ENCODE results near the gene TEX38.
"Not testable (repeated sequence)": the region's sequence is repeated elsewhere in the genome, so short reads cannot be mapped to it uniquely, and the experiment has no call there.

Gene TEX38

GRCh38 chr1:46687093-46687659 is 15.5 kb downstream of the TEX38 start:
- in situ Hi-C loops (cut with MboI; ENCODE audit: low sequenced_read_pairs) = no loop called here

GRCh38 chr1:46687921-46688509 is 16.4 kb downstream of the TEX38 start:
- in situ Hi-C loops (cut with MboI; ENCODE audit: low sequenced_read_pairs) = no loop called here

- in situ Hi-C loops (cut with MboI; ENCODE audit: low sequenced_read_pairs) = no loop called here
These were observed 17.7 kb downstream of the TEX38 start for GRCh38 chr1:46689356-46689755.

GRCh38 chr1:46689897-46690296 is 18.2 kb downstream of the TEX38 start:
- in situ Hi-C loops (cut with MboI; ENCODE audit: low sequenced_read_pairs) = no loop called here

GRCh38 chr1:46690931-46691421 is 19.3 kb downstream of the TEX38 start:
- in situ Hi-C loops (cut with MboI; ENCODE audit: low sequenced_read_pairs) = no loop called here

GRCh38 chr1:46691997-46692790 is 20.5 kb downstream of the TEX38 start:
- in situ Hi-C loops (cut with MboI; ENCODE audit: low sequenced_read_pairs) = no loop called here

GRCh38 chr1:46692811-46693770 is 21.4 kb downstream of the TEX38 start:
- in situ Hi-C loops (cut with MboI; ENCODE audit: low sequenced_read_pairs) = no loop called here

GRCh38 chr1:46694676-46695075 is 23.0 kb downstream of the TEX38 start:
- in situ Hi-C loops (cut with MboI; ENCODE audit: low sequenced_read_pairs) = not testable (repeated sequence)

- in situ Hi-C loops (cut with MboI; ENCODE audit: low sequenced_read_pairs) = no loop called here
These were observed 25.4 kb downstream of the TEX38 start for GRCh38 chr1:46697053-46697452.

- in situ Hi-C loops (cut with MboI; ENCODE audit: low sequenced_read_pairs) = no loop called here
These were observed 28.0 kb downstream of the TEX38 start for GRCh38 chr1:46699666-46700065.

GRCh38 chr1:46703927-46704641 is 32.4 kb downstream of the TEX38 start:
- in situ Hi-C loops (cut with MboI; ENCODE audit: low sequenced_read_pairs) = no loop called here

- in situ Hi-C loops (cut with MboI; ENCODE audit: low sequenced_read_pairs) = no loop called here
These were observed 33.8 kb downstream of the TEX38 start for GRCh38 chr1:46705408-46705807.

GRCh38 chr1:46708121-46708520 is 36.5 kb downstream of the TEX38 start:
- in situ Hi-C loops (cut with MboI; ENCODE audit: low sequenced_read_pairs) = no loop called here

GRCh38 chr1:46714976-46715375 is 43.3 kb downstream of the TEX38 start:
- in situ Hi-C loops (cut with MboI; ENCODE audit: low sequenced_read_pairs) = no loop called here

GRCh38 chr1:46717654-46718053 is 46.0 kb downstream of the TEX38 start:
- in situ Hi-C loops (cut with MboI; ENCODE audit: low sequenced_read_pairs) = no loop called here

- in situ Hi-C loops (cut with MboI; ENCODE audit: low sequenced_read_pairs) = no loop called here
These were observed 46.7 kb downstream of the TEX38 start for GRCh38 chr1:46718340-46718726.

GRCh38 chr1:46718727-46719622 is 47.3 kb downstream of the TEX38 start, which contains the start of gene EFCAB14:
EFCAB14 (minus strand) TSS chr1:46719114; CDS start chr1:46718087, 1,027 bp downstream.
- in situ Hi-C loops (cut with MboI; ENCODE audit: low sequenced_read_pairs) = no loop called here

- in situ Hi-C loops (cut with MboI; ENCODE audit: low sequenced_read_pairs) = loop anchor here (10.0 kb wide), 1 partner anchor 185 kb away; a partner anchor contains a TSS
These were observed 48.0 kb downstream of the TEX38 start for GRCh38 chr1:46719689-46720088.

- in situ Hi-C loops (cut with MboI; ENCODE audit: low sequenced_read_pairs) = loop anchor here (10.0 kb wide), 1 partner anchor 186 kb away; a partner anchor contains a TSS
These were observed 48.7 kb downstream of the TEX38 start for GRCh38 chr1:46720319-46720718.

Data from HL-60/S4 (cell line).